PC-9 (cell line): ENCODE data around the gene GALNT2. TPM values are rescaled to one million over a fixed set of nuclear protein-coding genes. Genes with fewer than 3 reads are reported as not detected.

Experiments
- BruUV-seq: library from RNA; stranded (reverse); fragments of 400-500 nt; replicated peaks from 2 replicates; lab custom pipeline; 2021; lab: Mats Ljungman, UMichigan
- CTCF ChIA-PET: fragments of 300-600 bp; sonication (Branson Sonifier 250); formaldehyde crosslinking; loops from one replicate; lab custom pipeline; 2022; ENCODE audit warnings: antibody characterized with exemption; lab: Charles Lee
- POLR2A ChIA-PET: fragments of 300-600 bp; sonication (Branson Sonifier 250); formaldehyde crosslinking; loops from one replicate; lab custom pipeline; 2022; ENCODE audit warnings: antibody characterized with exemption; ENCODE audit not compliant: unreplicated experiment; lab: Charles Lee
- DNase-seq, 2 experiments: peaks; one replicate each; pipeline versions ENCODE4 v3.0.0 to v3.0.0-alpha.2; 2015 to 2022; ENCODE audit warnings: mixed read lengths in 1 of 2
- H2AFZ ChIP-seq: fragments of 200-600 bp; sonication (generic); 2 replicates; pipeline ENCODE4 v1.8.1; 2017; ENCODE audit warnings: antibody characterized with exemption
- H3F3A ChIP-seq: fragments of 200-600 bp; sonication (generic); 2 replicates; pipeline ENCODE4 v1.8.1; 2017; ENCODE audit warnings: antibody characterized with exemption, mild to moderate bottlenecking, low read depth; ENCODE audit not compliant: insufficient read depth
- H3K27ac ChIP-seq: fragments of 200-600 bp; sonication (generic); 2 replicates; pipeline ENCODE4 v1.6.1; 2016; ENCODE audit warnings: mixed run types
- H3K27me3 ChIP-seq: fragments of 200-600 bp; sonication (generic); 2 replicates; pipeline ENCODE4 v1.6.1; 2016; ENCODE audit warnings: low read depth, mixed run types; ENCODE audit not compliant: insufficient read depth
- H3K36me3 ChIP-seq: fragments of 200-600 bp; sonication (generic); 2 replicates; pipeline ENCODE4 v1.6.1; 2016; ENCODE audit warnings: low read depth, mixed run types
- H3K4me1 ChIP-seq: fragments of 200-600 bp; sonication (generic); replicated peaks from 2 replicates; pipeline ENCODE4 v1.6.1; 2016; ENCODE audit warnings: mixed run types; ENCODE audit not compliant: insufficient read depth
- H3K4me2 ChIP-seq: fragments of 200-600 bp; sonication (generic); 2 replicates; pipeline ENCODE4 v1.6.1; 2017; ENCODE audit warnings: mixed run types
- H3K4me3 ChIP-seq: fragments of 200-600 bp; sonication (generic); 2 replicates; pipeline ENCODE4 v1.6.1; 2016; ENCODE audit warnings: mixed run types
- H3K79me2 ChIP-seq: fragments of 200-600 bp; sonication (generic); 2 replicates; pipeline ENCODE4 v1.6.1; 2017; ENCODE audit warnings: low read depth, mixed run types
- H3K9me2 ChIP-seq: fragments of 200-600 bp; sonication (generic); 2 replicates; pipeline ENCODE4 v1.8.1; 2017; ENCODE audit warnings: mild to moderate bottlenecking; ENCODE audit not compliant: insufficient read depth
- H3K9me3 ChIP-seq: fragments of 200-600 bp; sonication (generic); 2 replicates; pipeline ENCODE4 v1.8.1; 2016; ENCODE audit warnings: low read depth; ENCODE audit not compliant: insufficient read depth
- H4K20me1 ChIP-seq: fragments of 200-600 bp; sonication (generic); 2 replicates; pipeline ENCODE4 v1.8.1; 2017; ENCODE audit not compliant: insufficient read depth
- EZH2 ChIP-seq: fragments of 200-600 bp; sonication (generic); IDR thresholded peaks from 2 replicates; pipeline ENCODE4 v1.8.0; 2017; ENCODE audit warnings: antibody characterized with exemption, low read depth
- intact Hi-C: fragments of 100-400 bp; cut with micrococcal nuclease; formaldehyde crosslinking; loops from one replicate; pipeline ENCODE4 v1.10.0; 2022; ENCODE audit not compliant: unreplicated experiment
- total RNA-seq: library from RNA; stranded (reverse); gene quantifications from 2 replicates; pipeline ENCODE4 v1.2.3, GENCODE V29; 2021
- TF ChIP-seq, protein P1 (sequence below): fragments of 200-600 bp; sonication (generic); conservative IDR thresholded peaks from 2 replicates; pipeline ENCODE4 v1.6.1; 2017; ENCODE audit warnings: mixed run types, antibody characterized with exemption, mild to moderate bottlenecking, moderate library complexity

The GALNT2 gene
- total RNA-seq, 1 experiment from 2014 or later, result 121 TPM

DNA sequence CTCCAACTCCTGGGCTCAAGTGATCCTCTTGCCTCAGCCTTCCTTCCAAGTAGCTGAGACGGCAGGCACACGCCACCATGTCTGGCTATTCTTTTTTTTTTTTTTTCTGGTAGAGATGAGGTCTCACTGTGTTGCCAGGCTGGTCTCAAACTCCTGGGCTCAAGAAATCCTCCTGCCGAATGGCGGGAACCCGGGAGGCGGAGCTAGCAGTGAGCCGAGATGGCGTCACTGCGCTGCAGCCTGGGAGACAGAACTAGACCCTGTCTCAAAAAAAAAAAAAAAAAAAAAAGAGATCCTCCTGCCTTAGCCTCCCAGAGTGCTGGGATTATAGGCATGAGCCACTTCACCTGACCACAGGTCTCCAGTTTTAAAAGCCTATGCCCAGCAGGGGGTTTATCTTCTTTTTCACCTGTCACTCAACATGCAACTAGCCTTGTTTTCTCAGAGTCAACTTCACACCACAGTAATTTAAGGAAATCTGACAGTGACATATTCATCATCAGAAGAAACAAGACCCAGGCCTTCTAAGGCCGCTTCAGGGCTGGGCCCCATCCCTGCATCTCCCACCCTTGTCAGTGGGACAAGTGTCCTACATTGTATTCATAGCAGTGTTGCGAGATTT lies 38.3 kb upstream of the GALNT2 start:
- intact Hi-C loops, result no loop called here
- POLR2A ChIA-PET, result no interaction called here

DNA sequence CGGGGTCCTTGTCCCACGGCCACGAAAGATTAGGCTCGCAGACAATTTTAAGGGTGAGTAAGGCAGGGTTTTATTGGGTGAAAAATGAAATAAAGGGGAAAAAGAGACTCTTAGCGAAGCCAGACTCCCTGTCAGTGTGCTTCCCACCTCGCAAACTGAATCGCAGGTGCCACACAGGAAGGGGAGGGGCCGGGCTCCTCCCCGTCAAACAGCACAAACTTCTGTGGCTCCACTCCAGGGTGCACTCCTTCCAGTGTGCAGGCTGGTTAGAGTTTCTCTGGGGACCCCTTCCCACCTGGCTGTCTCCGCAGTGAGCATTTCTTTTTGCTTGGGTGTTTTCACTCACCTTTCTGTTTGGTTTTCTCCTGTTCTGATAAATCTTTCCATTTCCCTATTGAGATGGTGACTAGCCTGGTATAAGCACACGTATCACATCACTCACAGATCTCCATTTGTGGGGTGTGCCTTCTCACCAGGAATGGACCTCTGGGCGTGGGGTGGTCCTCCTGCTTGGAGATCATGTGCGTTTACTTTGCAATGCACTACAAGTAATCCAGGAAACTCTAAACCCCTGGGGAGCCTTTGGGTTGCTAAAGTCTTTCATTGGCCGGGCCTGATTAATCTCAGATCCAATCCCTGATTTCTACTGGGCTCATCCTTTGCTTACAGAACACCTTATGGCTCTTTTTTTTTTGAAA lies 37.6 kb upstream of the GALNT2 start:
- TF ChIP-seq, protein P1, sequence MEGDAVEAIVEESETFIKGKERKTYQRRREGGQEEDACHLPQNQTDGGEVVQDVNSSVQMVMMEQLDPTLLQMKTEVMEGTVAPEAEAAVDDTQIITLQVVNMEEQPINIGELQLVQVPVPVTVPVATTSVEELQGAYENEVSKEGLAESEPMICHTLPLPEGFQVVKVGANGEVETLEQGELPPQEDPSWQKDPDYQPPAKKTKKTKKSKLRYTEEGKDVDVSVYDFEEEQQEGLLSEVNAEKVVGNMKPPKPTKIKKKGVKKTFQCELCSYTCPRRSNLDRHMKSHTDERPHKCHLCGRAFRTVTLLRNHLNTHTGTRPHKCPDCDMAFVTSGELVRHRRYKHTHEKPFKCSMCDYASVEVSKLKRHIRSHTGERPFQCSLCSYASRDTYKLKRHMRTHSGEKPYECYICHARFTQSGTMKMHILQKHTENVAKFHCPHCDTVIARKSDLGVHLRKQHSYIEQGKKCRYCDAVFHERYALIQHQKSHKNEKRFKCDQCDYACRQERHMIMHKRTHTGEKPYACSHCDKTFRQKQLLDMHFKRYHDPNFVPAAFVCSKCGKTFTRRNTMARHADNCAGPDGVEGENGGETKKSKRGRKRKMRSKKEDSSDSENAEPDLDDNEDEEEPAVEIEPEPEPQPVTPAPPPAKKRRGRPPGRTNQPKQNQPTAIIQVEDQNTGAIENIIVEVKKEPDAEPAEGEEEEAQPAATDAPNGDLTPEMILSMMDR, result no peak
- no peak for TF ChIP-seq EZH2
- CTCF ChIA-PET, result no interaction called here

More for the DNA sequence above, 38.3 kb upstream of the GALNT2 start:
- Histone ChIP-seq H3K27ac (no peak overlapping the region), H2AFZ (no peak overlapping the region), H3F3A (no peaks in the 10 kb centered on the region), H3K9me3 (no peaks in the 10 kb centered on the region), H3K79me2 (no peaks in the 10 kb centered on the region), H3K4me2 (no peak overlapping the region), H3K36me3 (no peaks in the 10 kb centered on the region), H3K4me1 (no peaks in the 10 kb centered on the region), H3K4me3 (no peak overlapping the region), H3K9me2 (no peaks in the 10 kb centered on the region), H4K20me1 (no peaks in the 10 kb centered on the region), H3K27me3 (no peaks in the 10 kb centered on the region)
- no TSS peak for BruUV-seq
- DNase-seq, result no peak
- CTCF ChIA-PET, result no interaction called here
- TF ChIP-seq EZH2, result no peak
- TF ChIP-seq, protein P1, result no peak

DNA sequence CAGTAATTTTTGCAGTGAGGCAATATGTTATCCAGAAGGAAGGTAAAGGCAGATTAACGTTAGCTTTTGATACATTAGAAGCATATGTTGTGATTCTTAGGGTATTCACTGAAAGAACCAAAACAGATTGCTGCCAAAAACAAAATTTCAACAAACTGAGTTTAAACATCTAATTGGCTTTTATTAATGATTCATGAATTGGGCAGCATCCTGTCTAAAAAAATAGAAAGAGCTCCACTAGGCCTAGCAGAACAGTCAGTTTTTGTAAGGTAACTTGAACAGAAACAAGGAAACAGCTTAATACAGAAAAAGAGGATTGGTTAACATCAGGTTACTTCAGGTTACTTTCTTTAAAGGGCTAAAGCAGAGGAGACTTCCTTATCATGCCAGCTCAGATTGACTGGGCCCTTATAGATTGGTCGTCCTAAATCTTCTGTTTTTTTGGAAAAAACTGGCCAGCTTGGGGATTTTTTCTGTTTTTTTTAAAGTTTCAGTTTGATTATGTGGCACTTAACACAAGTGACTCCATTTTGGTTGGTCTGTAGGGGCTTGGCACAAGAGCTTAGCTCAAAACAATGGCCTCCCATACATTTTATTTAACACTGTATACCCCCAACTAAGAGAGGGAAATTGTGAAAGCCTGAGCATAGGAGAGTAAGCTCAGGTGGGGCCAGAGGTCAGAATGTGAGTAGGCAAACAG lies 36.8 kb upstream of the GALNT2 start:
- H3K4me1 ChIP-seq, result no peaks in the 10 kb centered on the region
- no peaks in the 10 kb centered on the region for H3K27me3 ChIP-seq
- H3K9me2 ChIP-seq, result no peaks in the 10 kb centered on the region
- no peak overlapping the region for H2AFZ ChIP-seq
- H3K4me3 ChIP-seq, result no peak overlapping the region
- CTCF ChIA-PET, result no interaction called here
- intact Hi-C loops, result no loop called here
- no peak for DNase-seq
- H3K9me3 ChIP-seq, result peaks cover 5% of the 10 kb centered on the region
- no peaks in the 10 kb centered on the region for H4K20me1 ChIP-seq
- POLR2A ChIA-PET, result no interaction called here
- TF ChIP-seq EZH2, result no peak
- TF ChIP-seq, protein P1, result no peak
- H3K36me3 ChIP-seq, result no peaks in the 10 kb centered on the region
- no peaks in the 10 kb centered on the region for H3F3A ChIP-seq
- H3K27ac ChIP-seq, result no peak overlapping the region
- H3K79me2 ChIP-seq, result no peaks in the 10 kb centered on the region
- no TSS peak for BruUV-seq
- H3K4me2 ChIP-seq, result no peak overlapping the region

More for the DNA sequence above, 37.6 kb upstream of the GALNT2 start:
- intact Hi-C loops, result no loop called here
- Histone ChIP-seq H3K27me3 (no peaks in the 10 kb centered on the region), H3K36me3 (no peaks in the 10 kb centered on the region), H3K27ac (no peak overlapping the region), H3K9me2 (no peaks in the 10 kb centered on the region), H3F3A (no peaks in the 10 kb centered on the region), H3K4me1 (no peaks in the 10 kb centered on the region), H2AFZ (no peak overlapping the region), H3K4me2 (no peak overlapping the region), H4K20me1 (no peaks in the 10 kb centered on the region), H3K4me3 (no peak overlapping the region), H3K9me3 (no peaks in the 10 kb centered on the region), H3K79me2 (no peaks in the 10 kb centered on the region)
- DNase-seq, result no peak
- POLR2A ChIA-PET, result no interaction called here
- no TSS peak for BruUV-seq
